Bladder microvascular endothelial cell (primary cell): ENCODE data around the gene CLCN7. TPM values are rescaled to one million over a fixed set of nuclear protein-coding genes. Genes with fewer than 3 reads are reported as not detected.

Source experiments
- total RNA-seq: library from RNA; depleted of rRNA; stranded (reverse); fragments of >200 nt; gene quantifications from 2 replicates; pipeline ENCODE4 v1.2.3, GENCODE V29; 2014

The CLCN7 gene, protein sequence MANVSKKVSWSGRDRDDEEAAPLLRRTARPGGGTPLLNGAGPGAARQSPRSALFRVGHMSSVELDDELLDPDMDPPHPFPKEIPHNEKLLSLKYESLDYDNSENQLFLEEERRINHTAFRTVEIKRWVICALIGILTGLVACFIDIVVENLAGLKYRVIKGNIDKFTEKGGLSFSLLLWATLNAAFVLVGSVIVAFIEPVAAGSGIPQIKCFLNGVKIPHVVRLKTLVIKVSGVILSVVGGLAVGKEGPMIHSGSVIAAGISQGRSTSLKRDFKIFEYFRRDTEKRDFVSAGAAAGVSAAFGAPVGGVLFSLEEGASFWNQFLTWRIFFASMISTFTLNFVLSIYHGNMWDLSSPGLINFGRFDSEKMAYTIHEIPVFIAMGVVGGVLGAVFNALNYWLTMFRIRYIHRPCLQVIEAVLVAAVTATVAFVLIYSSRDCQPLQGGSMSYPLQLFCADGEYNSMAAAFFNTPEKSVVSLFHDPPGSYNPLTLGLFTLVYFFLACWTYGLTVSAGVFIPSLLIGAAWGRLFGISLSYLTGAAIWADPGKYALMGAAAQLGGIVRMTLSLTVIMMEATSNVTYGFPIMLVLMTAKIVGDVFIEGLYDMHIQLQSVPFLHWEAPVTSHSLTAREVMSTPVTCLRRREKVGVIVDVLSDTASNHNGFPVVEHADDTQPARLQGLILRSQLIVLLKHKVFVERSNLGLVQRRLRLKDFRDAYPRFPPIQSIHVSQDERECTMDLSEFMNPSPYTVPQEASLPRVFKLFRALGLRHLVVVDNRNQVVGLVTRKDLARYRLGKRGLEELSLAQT
- 44.7 and 105 TPM in 2 replicates for total RNA-seq

DNA sequence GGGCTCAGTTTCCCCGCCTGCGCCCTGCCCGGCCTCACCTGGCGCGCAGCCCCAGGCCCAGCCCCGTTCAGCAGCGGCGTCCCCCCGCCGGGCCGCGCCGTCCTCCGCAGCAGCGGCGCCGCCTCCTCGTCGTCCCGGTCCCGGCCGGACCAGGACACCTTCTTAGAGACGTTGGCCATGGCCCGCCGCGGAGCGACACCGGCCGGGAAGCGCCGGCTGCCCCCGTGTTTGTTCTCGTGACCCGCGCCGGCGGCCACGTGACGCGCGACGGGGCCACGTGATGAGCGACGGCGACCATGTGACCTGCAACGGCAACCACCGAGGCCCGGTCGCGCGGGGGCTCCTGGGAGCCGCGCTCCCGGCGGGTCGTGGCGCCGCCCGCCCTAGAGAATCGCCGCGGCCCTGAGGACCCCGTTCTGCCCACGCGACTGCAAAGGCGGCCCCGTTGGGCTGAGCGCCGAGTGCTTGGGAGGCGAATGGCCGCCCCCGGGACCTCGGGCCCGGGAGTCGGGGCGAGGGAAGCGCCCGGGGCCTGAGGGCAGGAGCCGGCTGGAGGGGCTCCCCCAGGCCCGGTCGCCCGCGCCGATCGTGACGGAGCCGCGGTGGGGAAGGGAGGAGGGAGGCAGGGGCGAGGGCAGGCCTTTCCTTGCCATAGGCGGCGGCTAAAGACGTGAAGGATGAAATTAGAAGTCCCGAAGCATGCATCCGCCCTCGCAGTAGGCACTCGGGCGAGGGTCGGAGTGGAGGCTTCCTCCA is at the start of gene CLCN7:
CLCN7 (minus strand) TSS at position 233 of the 756 bp plus-strand sequence; CDS start at position 179, 54 bp downstream.

DNA sequence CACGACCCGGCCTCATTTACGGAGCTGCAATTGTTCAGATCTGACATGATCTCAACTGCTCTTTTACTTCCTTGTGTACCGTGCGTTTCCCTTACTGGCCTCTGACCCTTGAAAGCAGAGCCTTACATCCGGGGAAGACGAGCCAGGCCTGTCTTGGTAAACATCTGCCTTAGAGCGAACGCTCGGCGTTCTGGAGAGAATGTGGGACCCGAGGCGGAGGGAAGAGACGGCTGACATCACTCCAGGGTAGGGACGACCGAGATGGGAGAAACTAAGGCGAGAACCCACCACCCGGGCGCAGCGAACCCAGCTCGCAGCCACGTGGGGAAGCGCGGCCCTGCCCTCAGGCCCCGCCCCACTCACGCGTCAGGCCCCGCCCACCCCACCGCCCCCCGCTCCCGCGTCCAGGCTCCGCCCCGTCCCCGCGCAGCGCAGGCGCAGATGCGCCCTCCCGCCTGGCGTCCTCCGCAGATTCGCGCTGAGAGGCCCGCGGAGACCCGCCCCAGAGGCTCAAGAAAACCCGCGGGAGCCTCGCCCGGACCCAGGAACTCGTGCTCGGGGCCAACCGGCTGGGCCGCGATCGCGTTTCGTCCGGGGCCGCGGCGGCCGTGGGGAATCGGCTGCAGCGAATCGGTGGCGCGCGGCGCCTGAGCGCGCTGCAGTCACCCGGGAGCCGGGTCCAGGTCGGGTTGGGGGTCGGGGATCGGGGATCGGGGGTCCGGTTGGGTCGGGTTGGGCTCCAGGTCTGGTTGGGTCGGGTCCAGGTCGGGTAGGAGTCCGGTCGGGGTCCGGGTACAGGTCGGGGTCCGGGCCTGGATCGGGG is 18.3 kb upstream of the CLCN7 start, which contains the start of gene TELO2:
TELO2 (plus strand) TSS at position 438 of the 823 bp plus-strand sequence. CDS start 922 bp downstream, outside the sequence.

DNA sequence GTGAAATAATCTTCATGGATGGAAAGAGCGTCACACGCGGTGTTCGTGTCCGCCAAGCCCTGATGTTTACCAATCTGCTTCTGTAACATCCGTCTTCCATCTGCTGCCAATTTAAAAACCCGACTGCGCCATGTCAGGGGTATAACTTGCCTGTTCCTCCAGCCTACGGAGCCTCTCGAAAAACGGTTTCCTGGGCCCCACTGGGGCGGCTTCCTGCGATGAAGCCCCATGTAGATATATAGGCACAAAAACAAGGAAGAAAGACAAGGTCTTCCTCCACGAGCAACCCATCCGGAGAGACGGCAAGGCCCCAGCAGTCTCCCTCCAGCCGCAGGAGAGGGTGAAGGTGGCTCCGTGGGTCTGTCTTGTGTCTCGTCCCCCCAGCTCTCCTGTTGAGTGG is 13.8 kb upstream of the CLCN7 start, which contains the start of gene PTX4:
PTX4 (minus strand) TSS at position 326 of the 400 bp plus-strand sequence; CDS start at position 291, 35 bp downstream.

DNA sequence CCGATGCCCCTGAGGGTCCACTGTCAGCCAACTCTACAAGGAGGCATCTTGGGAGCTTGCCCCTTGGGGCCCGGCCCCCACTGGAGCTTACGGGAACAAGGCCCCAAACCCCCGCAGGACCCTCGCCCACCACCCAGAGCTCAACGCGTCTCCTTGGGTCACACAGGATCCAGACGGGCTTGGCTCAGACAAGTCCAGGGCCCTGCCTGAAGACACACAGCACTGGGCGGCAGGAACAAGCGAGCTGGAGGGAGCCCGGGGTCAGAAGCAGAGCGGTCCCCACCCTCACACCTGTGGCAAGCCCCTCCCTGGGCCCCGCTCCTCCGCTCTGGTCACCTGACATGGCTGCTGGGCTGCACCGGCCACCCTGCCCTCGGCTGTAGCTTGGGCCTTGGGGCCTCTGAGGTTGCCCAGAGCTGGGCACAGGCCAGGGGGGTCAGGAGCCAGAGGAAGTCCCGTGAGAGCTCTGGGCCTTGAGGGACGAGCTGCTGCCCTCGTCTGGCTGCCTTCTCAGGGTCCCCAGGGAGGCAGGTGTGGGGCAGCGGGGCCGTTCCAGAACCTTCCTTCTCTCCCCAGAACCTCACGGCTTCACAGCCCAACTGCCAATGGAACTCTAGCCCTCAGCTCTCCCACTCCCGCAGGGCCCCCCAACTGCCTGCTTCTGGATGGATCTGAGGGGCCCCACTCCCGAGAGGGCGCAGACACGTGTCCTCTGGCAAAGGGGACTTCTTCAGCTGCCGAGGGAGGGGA is 30.7 kb downstream of the CLCN7 start, which contains the start of gene CCDC154:
CCDC154 (minus strand) TSS at position 577 of the 750 bp plus-strand sequence; CDS start at position 343, 234 bp downstream.

DNA sequence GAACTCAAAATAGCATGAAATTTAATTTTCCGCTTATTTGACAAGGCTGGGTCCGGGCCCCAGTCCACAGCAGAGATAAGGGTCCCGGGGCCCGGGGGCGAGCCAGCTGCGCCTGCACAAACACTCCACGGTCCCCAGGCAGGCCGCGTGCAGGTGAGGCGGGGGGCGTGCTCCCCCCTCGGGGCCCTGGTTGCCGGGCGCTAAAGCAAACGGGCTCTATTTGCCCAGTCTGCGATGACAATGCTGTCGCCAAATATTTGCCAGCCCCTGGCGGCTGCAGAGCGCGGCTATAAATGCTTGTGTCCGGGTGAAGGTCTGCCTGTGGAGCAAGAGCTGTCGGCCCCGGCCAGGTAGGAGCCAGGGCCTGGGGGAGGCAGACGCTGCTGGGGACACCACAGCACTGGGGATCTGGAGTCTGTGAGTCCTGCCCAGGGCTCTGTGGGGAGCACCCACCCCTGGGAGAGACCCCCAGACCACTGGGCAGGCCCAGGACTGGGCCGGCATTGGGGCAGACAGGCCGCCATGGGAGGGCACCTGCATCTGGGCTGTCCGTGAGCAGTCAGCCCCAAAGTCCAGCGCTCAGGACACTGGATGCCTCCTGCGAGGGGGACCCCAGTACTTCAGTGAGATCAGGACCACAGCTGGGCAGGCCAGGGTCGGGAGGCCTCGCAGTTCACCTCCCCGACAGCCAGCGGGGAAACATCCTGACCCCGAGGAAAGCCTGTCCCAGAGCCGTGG is 43.9 kb downstream of the CLCN7 start, which contains the start of gene PERCC1:
PERCC1 (plus strand) TSS at position 320 of the 738 bp plus-strand sequence. CDS start 1,516 bp downstream, outside the sequence.

DNA sequence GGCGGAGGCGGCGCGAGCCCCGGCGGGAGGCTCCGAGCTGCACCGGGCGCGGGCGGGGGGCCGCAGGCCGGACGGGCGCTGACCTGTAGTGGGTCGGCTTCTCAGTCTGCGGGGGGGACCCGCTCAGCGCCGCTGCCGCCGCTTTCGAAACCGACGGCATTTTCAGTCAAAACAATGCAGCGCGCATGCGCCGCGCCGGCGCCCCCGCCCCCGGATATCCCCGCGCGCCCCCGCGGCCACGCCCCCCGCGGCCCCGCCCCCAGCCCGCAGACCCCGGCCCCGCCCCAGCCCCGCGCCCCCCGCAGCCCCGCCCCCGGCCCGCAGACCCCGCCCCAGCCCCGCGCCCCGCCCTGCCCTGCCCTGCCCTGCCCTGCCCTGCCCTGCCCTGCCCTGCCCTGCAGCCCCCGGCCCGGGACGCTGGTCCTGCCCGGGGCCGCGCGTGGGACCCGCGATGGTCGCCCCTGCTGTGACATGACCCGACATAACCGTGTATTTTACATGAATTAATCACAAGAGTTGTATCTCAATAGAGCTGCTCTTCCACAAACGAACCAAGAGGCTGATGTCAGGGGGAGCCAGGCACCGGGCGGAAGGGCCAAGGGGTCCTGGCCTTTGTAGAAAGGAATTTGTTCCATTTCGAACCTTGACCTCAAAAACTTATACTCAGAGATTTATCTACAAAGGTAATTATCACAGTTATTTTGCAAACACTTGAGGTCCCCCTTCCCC is 60.1 kb downstream of the CLCN7 start, which contains the start of gene UNKL:
UNKL (minus strand) TSS at position 173 of the 729 bp plus-strand sequence; CDS start at position 160, 13 bp downstream.

Other genes starting within 250 kb of the CLCN7 start
- gene TPSG1, start 249.8 kb downstream of the CLCN7 start, total RNA-seq = not detected in 2 replicates
- not detected in 2 replicates for gene TPSB2, start 244.8 kb downstream of the CLCN7 start, total RNA-seq
- not detected in 2 replicates for gene TPSAB1, start 234.3 kb downstream of the CLCN7 start, total RNA-seq
- gene TPSD1, start 219.0 kb downstream of the CLCN7 start, total RNA-seq = not detected in 2 replicates
- gene UBE2I, start 165.4 kb downstream of the CLCN7 start, total RNA-seq = 33.7 and 65.7 TPM in 2 replicates
- gene BAIAP3, start 141.4 kb downstream of the CLCN7 start, total RNA-seq = 1.0 and 3.7 TPM in 2 replicates
- gene TSR3, start 123.2 kb downstream of the CLCN7 start, total RNA-seq = 50.3 and 52.1 TPM in 2 replicates
- gene GNPTG, start 123.1 kb downstream of the CLCN7 start, total RNA-seq = 27.7 and 54.7 TPM in 2 replicates
- 5.7 and 13.5 TPM in 2 replicates for gene UNKL, start 60.3 kb downstream of the CLCN7 start, total RNA-seq
- 16.4 and 20.7 TPM in 2 replicates for gene UQCC4, start 54.3 kb downstream of the CLCN7 start, total RNA-seq
- not detected in 2 replicates for gene PERCC1, start 44.0 kb downstream of the CLCN7 start, total RNA-seq
- gene CCDC154, start 30.5 kb downstream of the CLCN7 start, total RNA-seq = under 0.01 and 0.25 TPM in 2 replicates
- gene PTX4, start 13.9 kb upstream of the CLCN7 start, total RNA-seq = 0.13 and 0.16 TPM in 2 replicates
- 15.2 and 20.0 TPM in 2 replicates for gene TELO2, start 18.3 kb upstream of the CLCN7 start, total RNA-seq
- gene TMEM204, start 58.6 kb upstream of the CLCN7 start, total RNA-seq = 57.5 and 67.7 TPM in 2 replicates
- 11.5 and 22.9 TPM in 2 replicates for gene IFT140, start 137.0 kb upstream of the CLCN7 start, total RNA-seq
- 6.0 and 15.6 TPM in 2 replicates for gene CRAMP1, start 137.3 kb upstream of the CLCN7 start, total RNA-seq
- gene JPT2, start 203.3 kb upstream of the CLCN7 start, total RNA-seq = 31.1 and 64.1 TPM in 2 replicates
- 21.9 and 50.8 TPM in 2 replicates for gene MAPK8IP3, start 231.2 kb upstream of the CLCN7 start, total RNA-seq